GM19240 (cell line): ENCODE measurements around the gene CIRBP.
"Not testable (repeated sequence)": the region's sequence is repeated elsewhere in the genome, so short reads cannot be mapped to it uniquely, and the experiment has no call there.

Experiments used
- DNase-seq: peaks from one replicate; pipeline ENCODE4 v3.0.0; 2011; ENCODE audit warnings: low spot score; ENCODE audit not compliant: insufficient read length

CIRBP gene

GRCh38 chr19:1243768-1244692 lies 25.1 kb upstream of the CIRBP start:
- peak; percentile 93 for DNase-seq

GRCh38 chr19:1244693-1245451 lies 24.3 kb upstream of the CIRBP start:
- DNase-seq, result no peak

GRCh38 chr19:1245494-1246264 lies 23.5 kb upstream of the CIRBP start:
- no peak for DNase-seq

GRCh38 chr19:1246265-1247087 lies 22.7 kb upstream of the CIRBP start:
- DNase-seq, result not testable (repeated sequence)

- DNase-seq, result no peak
These were observed 21.4 kb upstream of the CIRBP start for GRCh38 chr19:1247748-1248138.

GRCh38 chr19:1248139-1248785 lies 20.9 kb upstream of the CIRBP start, which contains the start of gene MIDN:
TSS of gene MIDN (plus strand) at chr19:1248583. CDS start at chr19:1250297, 1,714 bp downstream.
- DNase-seq, result no peak

- DNase-seq, result no peak
These were observed 20.3 kb upstream of the CIRBP start for GRCh38 chr19:1248786-1249297.

GRCh38 chr19:1249298-1249989 lies 19.7 kb upstream of the CIRBP start:
- DNase-seq, result peak; percentile 95

GRCh38 chr19:1249990-1250436 lies 19.1 kb upstream of the CIRBP start:
- no peak for DNase-seq

GRCh38 chr19:1250437-1251260 lies 18.5 kb upstream of the CIRBP start:
- no peak for DNase-seq

- no peak for DNase-seq
These were observed 17.6 kb upstream of the CIRBP start for GRCh38 chr19:1251330-1252220.

GRCh38 chr19:1252221-1252820 lies 16.8 kb upstream of the CIRBP start:
- no peak for DNase-seq

- DNase-seq, result no peak
These were observed 16.2 kb upstream of the CIRBP start for GRCh38 chr19:1252821-1253513.

- no peak for DNase-seq
These were observed 15.5 kb upstream of the CIRBP start for GRCh38 chr19:1253514-1254080.

- DNase-seq, result no peak
These were observed 15.0 kb upstream of the CIRBP start for GRCh38 chr19:1254081-1254527.
